ENCODE measurements around the gene LRRC2.

LRRC2 gene

GRCh38 chr3:46470831-46471230, 95.3 kb downstream of the LRRC2 start:
- Histone ChIP-seq H3K36me3 (no peaks in the 10 kb centered on the region), H3K4me1 (ENCODE audit: control insufficient read depth in 1 of 2, insufficient read depth in 1 of 2, low read depth in 1 of 2, low read length in 1 of 2) (peaks cover 84% of the 10 kb centered on the region in 2 experiments), H3K27me3 (no peaks in the 10 kb centered on the region), H3K27ac (peak overlapping the region; percentile 79), H3K9me3 (no peaks in the 10 kb centered on the region), H3K4me3 (ENCODE audit: low read depth in 1 of 2, low read length in 1 of 2) (no peak overlapping the region)
- no peak for TF ChIP-seq CTCF (IDR thresholded peaks at IDR 0.05)

- peak overlapping the region in 1 of 2 experiments; percentile 12 for H3K4me3 ChIP-seq (ENCODE audit: low read depth in 1 of 2, low read length in 1 of 2)
- no peaks in the 10 kb centered on the region for H3K27me3 ChIP-seq
- peaks cover 89% of the 10 kb centered on the region in 2 experiments for H3K4me1 ChIP-seq (ENCODE audit: control insufficient read depth in 1 of 2, insufficient read depth in 1 of 2, low read depth in 1 of 2, low read length in 1 of 2)
- no peaks in the 10 kb centered on the region for H3K36me3 ChIP-seq
- peak overlapping the region; percentile 79 for H3K27ac ChIP-seq
- no peak for TF ChIP-seq CTCF (IDR thresholded peaks at IDR 0.05)
- no peaks in the 10 kb centered on the region for H3K9me3 ChIP-seq
These were observed 96.3 kb downstream of the LRRC2 start for GRCh38 chr3:46469680-46470357.

- Histone ChIP-seq H3K36me3 (no peaks in the 10 kb centered on the region), H3K4me1 (ENCODE audit: control insufficient read depth in 1 of 2, insufficient read depth in 1 of 2, low read depth in 1 of 2, low read length in 1 of 2) (peaks cover 98% of the 10 kb centered on the region in 2 experiments), H3K9me3 (no peaks in the 10 kb centered on the region), H3K27ac (peak overlapping the region; percentile 79), H3K4me3 (ENCODE audit: low read depth in 1 of 2, low read length in 1 of 2) (peak overlapping the region in 1 of 2 experiments; percentile 12), H3K27me3 (no peaks in the 10 kb centered on the region)
- TF ChIP-seq CTCF (IDR thresholded peaks at IDR 0.05): no peak
These were observed 97.1 kb downstream of the LRRC2 start for GRCh38 chr3:46468753-46469600.

- TF ChIP-seq CTCF (IDR thresholded peaks at IDR 0.05): no peak
- Histone ChIP-seq H3K9me3 (no peaks in the 10 kb centered on the region), H3K36me3 (no peaks in the 10 kb centered on the region), H3K27me3 (no peaks in the 10 kb centered on the region), H3K4me1 (ENCODE audit: control insufficient read depth in 1 of 2, insufficient read depth in 1 of 2, low read depth in 1 of 2, low read length in 1 of 2) (peaks cover 100% of the 10 kb centered on the region in 2 experiments), H3K4me3 (ENCODE audit: low read depth in 1 of 2, low read length in 1 of 2) (no peak overlapping the region), H3K27ac (peak overlapping the region; percentile 88)
These were observed 98.5 kb downstream of the LRRC2 start for GRCh38 chr3:46467562-46467961.

GRCh38 chr3:46466871-46467403, 99.2 kb downstream of the LRRC2 start:
- no peak overlapping the region for H3K4me3 ChIP-seq (ENCODE audit: low read depth in 1 of 2, low read length in 1 of 2)
- peak overlapping the region; percentile 88 for H3K27ac ChIP-seq
- no peak for TF ChIP-seq CTCF (IDR thresholded peaks at IDR 0.05)
- H3K27me3 ChIP-seq: no peaks in the 10 kb centered on the region
- H3K4me1 ChIP-seq (ENCODE audit: control insufficient read depth in 1 of 2, insufficient read depth in 1 of 2, low read depth in 1 of 2, low read length in 1 of 2): peaks cover 100% of the 10 kb centered on the region in 2 experiments
- H3K36me3 ChIP-seq: no peaks in the 10 kb centered on the region
- H3K9me3 ChIP-seq: no peaks in the 10 kb centered on the region
